CD14-positive monocyte (primary cell): ENCODE measurements around the gene AMMECR1L. TPM values are rescaled to one million over a fixed set of nuclear protein-coding genes. Genes with fewer than 3 reads are reported as not detected.
"Not testable (repeated sequence)": the region's sequence is repeated elsewhere in the genome, so short reads cannot be mapped to it uniquely, and the experiment has no call there.

Source experiments
- DNase-seq, 3 donors: peaks; one replicate each; pipeline ENCODE4 v3.0.0-alpha.2; 2011 to 2022
- H2AFZ ChIP-seq: 2 replicates; pipeline ENCODE4 v1.6.0; 2012; ENCODE audit warnings: mild to moderate bottlenecking, low read depth, low read length, inconsistent platforms; ENCODE audit not compliant: insufficient read depth, poor library complexity, severe bottlenecking
- H3K27ac ChIP-seq, 2 donors: 1 replicate in 1 of 2; 2 replicates in 1 of 2; pipeline ENCODE4 v1.5.1; 2012 to 2013; ENCODE audit warnings: low read length in 2 of 2, control low read depth in 1 of 2, inconsistent platforms in 1 of 2, low read depth in 1 of 2, mild to moderate bottlenecking in 1 of 2
- H3K27me3 ChIP-seq, 2 donors: one replicate each; pipeline versions ENCODE4 v1.6.0 to v1.6.1; 2011 to 2013; ENCODE audit warnings: low read length in 2 of 2; ENCODE audit not compliant: control insufficient read depth in 2 of 2, insufficient read depth in 2 of 2
- H3K36me3 ChIP-seq, 2 donors: replicated peaks in 1 of 2; 1 replicate in 1 of 2; 2 replicates in 1 of 2; pipeline versions ENCODE4 v1.5.1 to v1.6.1; 2012 to 2013; ENCODE audit warnings: low read length in 2 of 2, control low read depth in 1 of 2, inconsistent platforms in 1 of 2, mild to moderate bottlenecking in 1 of 2; ENCODE audit not compliant: insufficient read depth in 2 of 2, control insufficient read depth in 1 of 2
- H3K4me1 ChIP-seq, 2 donors: 1 replicate in 1 of 2; 2 replicates in 1 of 2; pipeline versions ENCODE4 v1.5.1 to v1.6.1; 2012 to 2013; ENCODE audit warnings: low read length in 2 of 2, control low read depth in 1 of 2, inconsistent platforms in 1 of 2, mild to moderate bottlenecking in 1 of 2, moderate library complexity in 1 of 2; ENCODE audit not compliant: insufficient read depth in 2 of 2, control insufficient read depth in 1 of 2
- H3K4me2 ChIP-seq: replicated peaks from 2 replicates; pipeline ENCODE3; 2012; ENCODE audit warnings: low read length, moderate library complexity, mild to moderate bottlenecking; ENCODE audit not compliant: poor library complexity, severe bottlenecking; ENCODE audit errors: extremely low read depth
- H3K4me3 ChIP-seq, 3 experiments: fragments of 200-600 bp in 1 of 3; sonication (generic) in 1 of 3; replicated peaks in 1 of 3; 1 replicate in 2 of 3; 2 replicates in 1 of 3; pipeline ENCODE4 v1.5.1; 2011 to 2013; ENCODE audit warnings: low read length in 3 of 3, mild to moderate bottlenecking in 3 of 3, control low read depth in 2 of 3, low read depth in 2 of 3, inconsistent platforms in 1 of 3, moderate library complexity in 1 of 3
- H3K79me2 ChIP-seq: 2 replicates; pipeline ENCODE4 v1.6.0; 2012; ENCODE audit warnings: mild to moderate bottlenecking, control low read depth, inconsistent platforms, low read length, moderate library complexity; ENCODE audit not compliant: insufficient read depth
- H3K9ac ChIP-seq: 2 replicates; pipeline ENCODE4 v1.6.0; 2017; ENCODE audit warnings: low read length, mild to moderate bottlenecking; ENCODE audit not compliant: insufficient read depth, poor library complexity, severe bottlenecking
- H3K9me3 ChIP-seq, 2 donors: replicated peaks in 1 of 2; 1 replicate in 1 of 2; 2 replicates in 1 of 2; pipeline versions ENCODE4 v1.5.1 to v1.6.1; 2012 to 2013; ENCODE audit warnings: low read length in 2 of 2, control low read depth in 1 of 2; ENCODE audit not compliant: control insufficient read depth in 1 of 2, insufficient read depth in 1 of 2
- H4K20me1 ChIP-seq: 2 replicates; pipeline ENCODE4 v1.6.0; 2012; ENCODE audit warnings: mild to moderate bottlenecking, low read length, control low read depth, moderate library complexity; ENCODE audit not compliant: insufficient read depth
- H3K27ac Mint-ChIP-seq, 7 donors: one replicate each; pipeline ENCODE4 v1.8.0; 2020; ENCODE audit warnings: mild to moderate bottlenecking in 7 of 7, mixed read lengths in 7 of 7, moderate library complexity in 6 of 7, inconsistent platforms in 2 of 7
- H3K27me3 Mint-ChIP-seq, 3 donors: one replicate each; pipeline ENCODE4 v1.8.0; 2021 to 2022; ENCODE audit warnings: low read depth in 3 of 3, mild to moderate bottlenecking in 3 of 3, mixed read lengths in 3 of 3, moderate library complexity in 3 of 3, inconsistent platforms in 1 of 3
- H3K36me3 Mint-ChIP-seq, 2 donors: one replicate each; pipeline ENCODE4 v1.8.0; 2020; ENCODE audit warnings: mixed read lengths in 2 of 2, inconsistent platforms in 1 of 2, mild to moderate bottlenecking in 1 of 2
- H3K4me1 Mint-ChIP-seq: one replicate; pipeline ENCODE4 v1.8.0; 2020; ENCODE audit warnings: mild to moderate bottlenecking, mixed read lengths
- H3K4me3 Mint-ChIP-seq, 2 donors: one replicate each; pipeline ENCODE4 v1.8.0; 2020; ENCODE audit warnings: mild to moderate bottlenecking in 2 of 2, mixed read lengths in 2 of 2, moderate library complexity in 1 of 2
- H3K9me3 Mint-ChIP-seq, 7 donors: one replicate each; pipeline ENCODE4 v1.8.0; 2020 to 2022; ENCODE audit warnings: mixed read lengths in 7 of 7, mild to moderate bottlenecking in 6 of 7, moderate library complexity in 6 of 7, inconsistent platforms in 2 of 7
- CTCF ChIP-seq: fragments of 200-600 bp; IDR thresholded peaks from one replicate; pipeline ENCODE4 v1.8.0; 2022; ENCODE audit warnings: antibody characterized with exemption, mild to moderate bottlenecking
- WGBS: methylation state at CpG from one replicate; pipeline ENCODE4 v1.1.5; 2013; ENCODE audit warnings: missing lambda C conversion rate; ENCODE audit not compliant: insufficient coverage; 5-methylcytosine and 5-hydroxymethylcytosine counted together
- intact Hi-C, 2 donors: fragments of 100-400 bp; cut with micrococcal nuclease; formaldehyde crosslinking; loops; one replicate each; pipeline versions ENCODE4 v1.15.0 to v1.15.1; 2023
- polyA plus RNA-seq, 3 donors: library from polyadenylated mRNA; depleted of rRNA in 1 of 3; unstranded in 2 of 3; stranded (reverse) in 1 of 3; fragments of 300-500 nt in 2 of 3; fragments of >200 nt in 1 of 3; fragmentation: Illumina TruSeq in 2 of 3; gene quantifications; 1 replicate in 2 of 3; 2 replicates in 1 of 3; pipeline ENCODE4 v1.2.3, GENCODE V29; 2012 to 2021

Gene AMMECR1L
- polyA plus RNA-seq, 3 donors: 2.5 to 9.8 (median 3.1) TPM

- Histone ChIP-seq H3K9ac (no peak overlapping the region), H3K79me2 (no peaks in the 10 kb centered on the region), H3K4me3 (no peak overlapping the region), H4K20me1 (no peaks in the 10 kb centered on the region), H3K27ac (no peak overlapping the region), H3K4me2 (no peak overlapping the region), H3K4me1 (peaks cover 10 to 13% of the 10 kb centered on the region in 2 donors), H2AFZ (no peak overlapping the region), H3K36me3 (no peaks in the 10 kb centered on the region), H3K9me3 (no peaks in the 10 kb centered on the region), H3K27me3 (no peaks in the 10 kb centered on the region)
- no peak overlapping the region for H3K4me3 Mint-ChIP-seq
- no peak overlapping the region for H3K27ac Mint-ChIP-seq
- WGBS: no CpG with 5 or more reads among the region's 3 CpGs
- H3K36me3 Mint-ChIP-seq: no peaks in the 10 kb centered on the region
- intact Hi-C loops: no loop called here
- no peak for TF ChIP-seq CTCF
- H3K9me3 Mint-ChIP-seq: peaks cover 0 to 2% (median 0%) of the 10 kb centered on the region in 7 donors
- peaks cover 11% of the 10 kb centered on the region for H3K4me1 Mint-ChIP-seq
- H3K27me3 Mint-ChIP-seq: peaks cover 4 to 10% (median 5%) of the 10 kb centered on the region in 3 donors
- DNase-seq: no peak
Observed at GRCh38 chr2:127834951-127835350, 50.8 kb downstream of the AMMECR1L start.

GRCh38 chr2:127829845-127830246 is 55.9 kb downstream of the AMMECR1L start:
- H3K36me3 ChIP-seq: no peaks in the 10 kb centered on the region
- H3K9me3 Mint-ChIP-seq: peaks cover 2 to 22% (median 15%) of the 10 kb centered on the region in 7 donors
- no peak overlapping the region for H3K9ac ChIP-seq
- no CpG with 5 or more reads among the region's 5 CpGs for WGBS
- H3K36me3 Mint-ChIP-seq: no peaks in the 10 kb centered on the region
- no peaks in the 10 kb centered on the region for H3K27me3 ChIP-seq
- peaks cover 10 to 14% of the 10 kb centered on the region in 2 donors for H3K4me1 ChIP-seq
- intact Hi-C loops: no loop called here
- no peak overlapping the region for H3K4me3 ChIP-seq
- no peak overlapping the region for H3K4me2 ChIP-seq
- DNase-seq: no peak
- H3K79me2 ChIP-seq: no peaks in the 10 kb centered on the region
- peak overlapping the region in 1 of 2 donors; percentile 26 for H3K27ac ChIP-seq
- H4K20me1 ChIP-seq: no peaks in the 10 kb centered on the region
- H3K4me3 Mint-ChIP-seq: no peak overlapping the region
- peaks cover 0 to 13% of the 10 kb centered on the region in 2 donors for H3K9me3 ChIP-seq
- H3K27ac Mint-ChIP-seq: peak overlapping the region in 3 of 7 donors; percentile 26 to 74 (median 64)
- peaks cover 0 to 2% (median 1%) of the 10 kb centered on the region in 3 donors for H3K27me3 Mint-ChIP-seq
- no peak for TF ChIP-seq CTCF
- peak overlapping the region; percentile 59 for H2AFZ ChIP-seq
- peaks cover 19% of the 10 kb centered on the region for H3K4me1 Mint-ChIP-seq

- H3K27ac ChIP-seq, H3K4me2 ChIP-seq, DNase-seq, H3K27me3 ChIP-seq, H3K79me2 ChIP-seq, H2AFZ ChIP-seq, intact Hi-C loops, H4K20me1 ChIP-seq, H3K36me3 ChIP-seq, H3K36me3 Mint-ChIP-seq, H3K27me3 Mint-ChIP-seq, H3K4me3 ChIP-seq, H3K9ac ChIP-seq, H3K4me3 Mint-ChIP-seq: not testable (repeated sequence)
- peaks cover 0 to 14% of the 10 kb centered on the region in 2 donors for H3K9me3 ChIP-seq
- Mint-ChIP-seq H3K27ac (peak overlapping the region in 2 of 7 donors; percentile 9 to 62), H3K9me3 (peaks cover 7 to 31% (median 18%) of the 10 kb centered on the region in 7 donors), H3K4me1 (peaks cover 19% of the 10 kb centered on the region)
- H3K4me1 ChIP-seq: peaks cover 10 to 14% of the 10 kb centered on the region in 2 donors
- 100% methylated on average over 1 of the region's 2 CpGs for WGBS
Observed at GRCh38 chr2:127826708-127827107, 59.0 kb downstream of the AMMECR1L start.
